Psoas muscle (tissue), 8 donors: Measurements from ENCODE around the gene ATG7. TPM values are rescaled to one million over a fixed set of nuclear protein-coding genes. Genes with fewer than 3 reads are reported as not detected.
"Not testable (repeated sequence)": the region's sequence is repeated elsewhere in the genome, so short reads cannot be mapped to it uniquely, and the experiment has no call there.

Experiments
- ATAC-seq, 4 donors: fragments of 200-7000 bp; cut with Tn5 transposase; one replicate each; pipeline ENCODE4 v1.9.1; 2020; ENCODE audit warnings: moderate library complexity in 3 of 4, mild to moderate bottlenecking in 2 of 4
- DNase-seq, 2 donors: peaks; one replicate each; pipeline ENCODE4 v3.0.0-alpha.2; 2020
- H3K27ac ChIP-seq: fragments of 200-600 bp; one replicate; pipeline ENCODE4 v1.8.0; 2022
- H3K27me3 ChIP-seq, 3 donors: fragments of 200-600 bp in 1 of 3; one replicate each; pipeline versions ENCODE4 v1.6.1 to v1.8.0; 2013 to 2022; ENCODE audit warnings: low read length in 2 of 3, mild to moderate bottlenecking in 2 of 3, moderate library complexity in 1 of 3; ENCODE audit not compliant: insufficient read depth in 3 of 3
- H3K36me3 ChIP-seq, 2 donors: fragments of 200-600 bp in 1 of 2; one replicate each; pipeline versions ENCODE4 v1.6.1 to v1.8.0; 2013 to 2022; ENCODE audit warnings: low read depth in 1 of 2, mild to moderate bottlenecking in 1 of 2, moderate library complexity in 1 of 2; ENCODE audit not compliant: insufficient read depth in 1 of 2
- H3K4me1 ChIP-seq: fragments of 200-600 bp; one replicate; pipeline ENCODE4 v1.8.0; 2022
- H3K4me3 ChIP-seq: fragments of 200-600 bp; one replicate; pipeline ENCODE4 v1.8.0; 2022; ENCODE audit warnings: mild to moderate bottlenecking
- H3K9me3 ChIP-seq: fragments of 200-600 bp; one replicate; pipeline ENCODE4 v1.8.0; 2022
- WGBS, 3 donors: extraction: QIAGEN DNeasy Blood & Tissue Kit; methylation state at CpG; one replicate each; pipeline versions ENCODE4 v1.1.6 to v1.1.7; 2013; 5-methylcytosine and 5-hydroxymethylcytosine counted together
- intact Hi-C, 2 donors: fragments of 100-400 bp; cut with DNase I; formaldehyde crosslinking; loops; one replicate each; pipeline versions ENCODE4 v1.11.0 to v1.14.2; 2022
- polyA plus RNA-seq, 3 donors: library from polyadenylated mRNA; stranded (reverse); fragments of 200-250 nt; gene quantifications; one replicate each; pipeline ENCODE4 v1.2.3, GENCODE V29; 2013
- total RNA-seq, 4 donors: library from RNA; stranded (reverse); fragmentation: NEBNext Ultra II Directional in 2 of 4; extraction: Animal tissue kit (Norgen Biotek cat#: 25700) in 2 of 4; gene quantifications; one replicate each; pipeline versions ENCODE4 v1.2.1 to v1.2.4, GENCODE V29; 2021 to 2023
- TF ChIP-seq, protein P1 (sequence below): fragments of 200-600 bp; IDR thresholded peaks from one replicate; pipeline ENCODE4 v1.8.0; 2022; ENCODE audit warnings: antibody characterized with exemption
- donor health status: healthy with polysubstance abuse.
- donor health status: DM: no; HTN: no; CAD: no; lungs with moderate emphysema.
- donor health status: Bipolar disorder and iron deficiency.
- donor health status: healthy.
- donor health status: DM: yes; HTN: yes; CAD: no.
- donor health status: DM: no; HTN: no; CAD: no.
- donor health status: DM: no; HTN: no; CAD: no.
- donor health status: DM: yes; HTN: yes; CAD: no.

The ATG7 gene
- total and polyA plus RNA-seq, 7 donors: 5.9 to 15.0 (median 13.5) TPM

- Histone ChIP-seq H3K27me3 (no peaks in the 10 kb centered on the region), H3K4me3 (no peak overlapping the region), H3K9me3 (no peaks in the 10 kb centered on the region), H3K36me3 (no peaks in the 10 kb centered on the region), H3K4me1 (peaks cover 36% of the 10 kb centered on the region), H3K27ac (peak overlapping the region; percentile 51)
- DNase-seq: no peak
- no peak for ATAC-seq
- WGBS, 3 donors: 87 to 88% (median 88%) methylated on average over 2 of the region's 2 CpGs
- intact Hi-C loops: no loop called here
- TF ChIP-seq, protein P1, sequence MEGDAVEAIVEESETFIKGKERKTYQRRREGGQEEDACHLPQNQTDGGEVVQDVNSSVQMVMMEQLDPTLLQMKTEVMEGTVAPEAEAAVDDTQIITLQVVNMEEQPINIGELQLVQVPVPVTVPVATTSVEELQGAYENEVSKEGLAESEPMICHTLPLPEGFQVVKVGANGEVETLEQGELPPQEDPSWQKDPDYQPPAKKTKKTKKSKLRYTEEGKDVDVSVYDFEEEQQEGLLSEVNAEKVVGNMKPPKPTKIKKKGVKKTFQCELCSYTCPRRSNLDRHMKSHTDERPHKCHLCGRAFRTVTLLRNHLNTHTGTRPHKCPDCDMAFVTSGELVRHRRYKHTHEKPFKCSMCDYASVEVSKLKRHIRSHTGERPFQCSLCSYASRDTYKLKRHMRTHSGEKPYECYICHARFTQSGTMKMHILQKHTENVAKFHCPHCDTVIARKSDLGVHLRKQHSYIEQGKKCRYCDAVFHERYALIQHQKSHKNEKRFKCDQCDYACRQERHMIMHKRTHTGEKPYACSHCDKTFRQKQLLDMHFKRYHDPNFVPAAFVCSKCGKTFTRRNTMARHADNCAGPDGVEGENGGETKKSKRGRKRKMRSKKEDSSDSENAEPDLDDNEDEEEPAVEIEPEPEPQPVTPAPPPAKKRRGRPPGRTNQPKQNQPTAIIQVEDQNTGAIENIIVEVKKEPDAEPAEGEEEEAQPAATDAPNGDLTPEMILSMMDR: no peak
These were observed 206.0 kb downstream of the ATG7 start for GRCh38 chr3:11478167-11478566.

- Histone ChIP-seq H3K4me1 (peaks cover 36% of the 10 kb centered on the region), H3K9me3 (no peaks in the 10 kb centered on the region), H3K4me3 (no peak overlapping the region), H3K27me3 (no peaks in the 10 kb centered on the region), H3K36me3 (no peaks in the 10 kb centered on the region), H3K27ac (no peak overlapping the region)
- TF ChIP-seq, protein P1: no peak
- 70 to 88% (median 80%) methylated on average over 3 of the region's 3 CpGs for WGBS, 3 donors
- ATAC-seq: no peak
- intact Hi-C loops: no loop called here
- no peak for DNase-seq
These were observed 207.0 kb downstream of the ATG7 start for GRCh38 chr3:11479221-11479620.

- intact Hi-C loops: no loop called here
- H3K9me3 ChIP-seq: no peaks in the 10 kb centered on the region
- WGBS, 3 donors: 25 to 33% (median 29%) methylated on average over 7 of the region's 7 CpGs
- ATAC-seq (peak; percentile 69 to 87 (median 83)), DNase-seq (no peak)
- no peak overlapping the region for H3K4me3 ChIP-seq
- peaks cover 36% of the 10 kb centered on the region for H3K4me1 ChIP-seq
- H3K36me3 ChIP-seq: no peaks in the 10 kb centered on the region
- H3K27me3 ChIP-seq: no peaks in the 10 kb centered on the region
- TF ChIP-seq, protein P1: no peak
- H3K27ac ChIP-seq: peak overlapping the region; percentile 73
These were observed 208.6 kb downstream of the ATG7 start for GRCh38 chr3:11480663-11481298.

DNA sequence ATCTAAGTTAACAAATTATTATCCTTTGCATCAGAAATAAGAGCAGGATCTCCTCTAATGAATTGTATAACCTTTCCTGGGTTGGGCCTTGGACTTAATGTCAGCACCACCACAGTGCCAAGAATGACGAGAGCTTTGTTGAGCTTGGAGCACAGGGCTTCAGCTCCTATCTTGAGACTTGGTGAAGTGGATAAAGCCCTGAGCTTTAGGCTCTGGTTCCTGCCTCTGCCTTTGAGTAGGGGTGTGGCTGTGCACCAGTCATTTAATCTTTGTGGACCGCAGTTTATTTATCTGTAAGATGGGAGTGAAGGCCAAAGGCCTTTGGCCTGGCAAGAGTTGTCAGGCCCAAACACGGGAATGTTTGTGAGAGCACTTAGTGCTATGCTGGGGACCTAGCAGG lies 209.4 kb downstream of the ATG7 start:
- no peak for DNase-seq
- Histone ChIP-seq H3K4me1 (peaks cover 36% of the 10 kb centered on the region), H3K4me3 (no peak overlapping the region), H3K27ac (peak overlapping the region; percentile 73), H3K9me3 (no peaks in the 10 kb centered on the region), H3K36me3 (no peaks in the 10 kb centered on the region), H3K27me3 (no peaks in the 10 kb centered on the region)
- 16 to 32% (median 25%) methylated on average over 3 of the region's 3 CpGs for WGBS, 3 donors
- peak; percentile 26 to 68 (median 60) for ATAC-seq
- TF ChIP-seq, protein P1: no peak
- intact Hi-C loops: no loop called here

DNA sequence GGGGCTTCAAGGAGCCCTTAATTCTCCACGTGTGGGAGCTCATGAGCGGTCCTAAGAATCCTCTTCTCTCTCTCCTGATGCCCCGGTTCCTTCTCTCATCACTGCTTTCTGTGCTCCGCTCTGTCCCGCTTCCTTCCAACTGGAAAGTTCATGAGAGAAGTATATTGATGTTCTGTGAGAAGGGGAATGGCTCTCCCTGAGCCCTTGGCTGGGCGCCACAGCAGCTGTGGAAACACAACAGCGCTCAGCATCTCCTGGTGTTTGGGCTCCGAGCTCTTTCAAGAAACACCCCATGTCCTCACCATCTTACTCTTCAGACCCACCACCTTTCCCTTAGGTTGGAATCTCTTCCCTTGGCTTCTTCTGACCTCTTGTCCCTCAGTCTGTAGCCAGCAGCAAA lies 209.8 kb downstream of the ATG7 start:
- Histone ChIP-seq H3K4me1 (peaks cover 36% of the 10 kb centered on the region), H3K36me3 (no peaks in the 10 kb centered on the region), H3K27ac (peak overlapping the region; percentile 73), H3K27me3 (no peaks in the 10 kb centered on the region), H3K9me3 (no peaks in the 10 kb centered on the region), H3K4me3 (no peak overlapping the region)
- ATAC-seq (peak; percentile 22 to 49 (median 28)), DNase-seq (peak; percentile 73 to 83)
- TF ChIP-seq, protein P1: no peak
- intact Hi-C loops: no loop called here
- WGBS, 3 donors: 52 to 55% (median 54%) methylated on average over 8 of the region's 8 CpGs

DNA sequence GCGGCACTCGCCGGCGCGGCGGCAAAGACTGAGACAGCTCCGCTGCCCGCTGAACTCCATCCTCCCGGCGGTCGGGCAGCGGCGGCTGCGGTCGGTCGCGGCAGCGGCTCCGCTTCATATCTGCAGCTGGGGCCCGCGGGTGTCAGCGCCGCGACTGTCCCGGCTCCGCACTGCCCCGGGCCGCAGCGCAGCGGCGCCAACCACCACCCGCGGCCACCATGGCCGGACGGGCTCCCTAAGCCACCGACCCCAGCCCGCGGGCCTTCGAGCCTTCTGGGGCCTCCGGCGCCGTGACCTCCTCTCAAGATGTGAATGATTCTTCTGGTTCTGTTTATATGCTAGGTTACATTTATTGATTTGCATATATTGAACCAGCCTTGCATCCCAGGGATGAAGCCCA lies 216.2 kb downstream of the ATG7 start:
- H3K27me3 ChIP-seq, H3K4me1 ChIP-seq, H3K27ac ChIP-seq, H3K9me3 ChIP-seq, H3K36me3 ChIP-seq, H3K4me3 ChIP-seq, ATAC-seq, intact Hi-C loops, DNase-seq: not testable (repeated sequence)
- WGBS, 3 donors: 98 to 99% (median 98%) methylated on average over 14 to 42 of the region's 42 CpGs
